ENCODE results near the gene SSBP4.
"Not testable (repeated sequence)": the region's sequence is repeated elsewhere in the genome, so short reads cannot be mapped to it uniquely, and the experiment has no call there.

SSBP4 gene

GRCh38 chr19:18396471-18397241, 22.5 kb upstream of the SSBP4 start:
- no peak for FAIRE-seq

- FAIRE-seq: no peak
These were observed 21.7 kb upstream of the SSBP4 start, which contains the start of gene LRRC25 for GRCh38 chr19:18397242-18398202. LRRC25 (minus strand) TSS chr19:18397622; CDS start chr19:18396963, 659 bp downstream.

- no peak for FAIRE-seq
These were observed 20.2 kb upstream of the SSBP4 start for GRCh38 chr19:18399008-18399407.

DNA sequence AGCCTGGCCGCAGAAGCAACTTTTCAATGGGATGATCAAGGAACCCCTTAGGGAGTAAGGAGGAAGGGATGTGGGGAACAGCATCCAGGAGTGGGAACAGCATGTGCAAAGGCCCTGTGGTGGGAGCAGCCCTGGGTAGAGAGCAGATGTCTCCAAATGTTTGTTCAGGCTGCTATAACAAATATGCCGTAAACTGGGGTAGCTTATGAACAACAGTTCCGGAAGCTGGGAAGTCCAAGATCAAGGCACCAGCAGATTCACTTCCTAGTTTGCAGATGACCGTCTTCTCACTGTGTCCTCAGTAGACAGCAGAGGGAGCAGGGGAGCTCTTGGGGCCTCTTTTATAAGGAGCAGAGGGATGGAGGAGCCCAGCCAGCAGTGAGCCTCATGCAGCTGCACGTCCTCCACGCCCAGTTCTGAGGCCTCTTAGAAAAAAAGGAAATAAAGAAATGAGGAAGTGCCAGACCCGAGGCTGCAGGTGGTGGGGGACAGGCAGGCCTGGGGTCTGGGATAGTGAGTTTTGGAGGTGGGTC, 17.6 kb upstream of the SSBP4 start:
- no peak for FAIRE-seq

- FAIRE-seq: not testable (repeated sequence)
These were observed 16.5 kb upstream of the SSBP4 start for GRCh38 chr19:18402455-18403248.

- not testable (repeated sequence) for FAIRE-seq
These were observed 13.4 kb upstream of the SSBP4 start for GRCh38 chr19:18405754-18406153.

GRCh38 chr19:18406749-18407148, 12.4 kb upstream of the SSBP4 start:
- FAIRE-seq: no peak

DNA sequence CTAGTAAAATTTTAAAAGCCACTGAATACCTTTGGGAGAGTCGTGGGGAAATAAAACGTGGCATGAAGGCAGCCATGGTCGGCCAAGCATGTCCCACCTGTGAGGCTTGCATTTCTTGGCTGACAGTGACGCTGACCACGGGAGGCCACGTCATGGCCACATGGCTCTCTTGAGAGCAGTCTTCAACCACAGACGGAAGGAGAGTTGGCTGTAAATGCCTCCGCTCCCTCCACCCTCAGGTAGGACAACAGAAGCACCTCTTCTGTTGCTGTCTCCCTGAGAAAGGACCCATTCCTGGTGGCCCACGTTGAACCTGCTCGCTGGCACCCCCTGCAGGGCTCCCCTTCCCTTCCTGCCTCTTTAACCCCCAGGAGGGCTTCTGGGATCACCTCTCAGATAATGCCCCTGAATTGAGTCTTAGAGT, 11.1 kb upstream of the SSBP4 start:
- FAIRE-seq: no peak

DNA sequence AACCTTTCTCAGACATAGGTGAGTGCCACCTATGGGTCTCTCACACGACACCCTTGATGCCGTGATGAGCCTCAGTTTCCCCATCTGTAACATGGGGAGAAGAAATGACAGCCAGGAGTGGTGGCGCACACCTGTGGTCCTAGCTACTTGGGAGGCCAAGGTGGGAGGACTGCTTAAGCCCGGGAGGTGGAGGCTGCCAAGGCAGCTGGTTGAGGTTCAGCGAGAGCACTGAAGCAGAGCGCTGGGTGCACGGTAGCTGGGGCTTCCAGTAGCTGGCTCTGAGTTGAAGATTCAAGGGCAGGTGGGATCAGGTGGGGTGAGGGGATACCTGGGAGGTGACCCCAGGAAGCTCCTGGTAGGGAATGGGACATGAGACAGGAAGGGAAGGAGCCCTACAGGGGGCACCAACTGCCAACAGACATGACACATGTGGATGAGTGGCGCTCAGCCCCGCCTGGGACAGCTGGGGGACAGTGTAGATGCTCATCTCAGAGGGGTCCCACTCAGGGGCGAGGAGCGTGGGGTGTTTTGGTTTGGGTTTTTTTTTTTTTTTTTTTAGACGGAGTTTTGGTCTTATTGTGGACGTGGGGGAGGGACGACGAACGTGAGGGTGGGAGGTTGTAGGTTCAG, 6.5 kb upstream of the SSBP4 start:
- FAIRE-seq: no peak

DNA sequence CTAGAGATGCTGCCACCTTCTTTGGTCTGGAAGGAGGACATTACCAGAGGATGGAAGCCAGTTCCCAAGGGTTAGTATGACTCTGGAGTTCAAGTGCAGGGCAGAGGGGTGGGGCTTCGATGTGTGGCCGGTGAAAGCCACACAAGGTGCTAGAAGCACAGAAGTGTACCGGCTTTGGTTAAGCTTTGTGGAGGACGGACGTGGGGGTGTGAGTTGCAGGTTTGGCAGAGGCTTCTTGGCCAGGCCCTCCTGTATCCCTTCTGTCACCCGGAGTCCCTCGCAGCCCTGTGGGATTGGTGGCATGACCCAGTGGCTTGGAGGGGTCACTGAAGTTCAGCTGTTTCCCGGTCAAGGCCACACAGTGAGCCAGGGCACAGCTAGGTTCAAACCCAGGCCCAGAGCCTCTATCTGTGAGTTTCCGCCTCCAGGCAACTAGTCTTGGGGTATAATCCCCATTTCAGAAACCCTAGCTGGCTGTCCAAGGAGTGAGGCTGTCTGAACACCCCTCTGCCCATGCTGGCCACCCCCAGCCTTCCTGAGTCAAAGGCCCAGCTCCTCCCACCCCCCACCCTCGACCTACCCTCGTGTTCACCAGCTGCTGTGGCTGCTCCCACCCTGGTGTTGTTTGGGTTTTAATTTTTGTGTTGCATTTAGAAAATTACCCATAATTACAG, 4.6 kb upstream of the SSBP4 start:
- no peak for FAIRE-seq

DNA sequence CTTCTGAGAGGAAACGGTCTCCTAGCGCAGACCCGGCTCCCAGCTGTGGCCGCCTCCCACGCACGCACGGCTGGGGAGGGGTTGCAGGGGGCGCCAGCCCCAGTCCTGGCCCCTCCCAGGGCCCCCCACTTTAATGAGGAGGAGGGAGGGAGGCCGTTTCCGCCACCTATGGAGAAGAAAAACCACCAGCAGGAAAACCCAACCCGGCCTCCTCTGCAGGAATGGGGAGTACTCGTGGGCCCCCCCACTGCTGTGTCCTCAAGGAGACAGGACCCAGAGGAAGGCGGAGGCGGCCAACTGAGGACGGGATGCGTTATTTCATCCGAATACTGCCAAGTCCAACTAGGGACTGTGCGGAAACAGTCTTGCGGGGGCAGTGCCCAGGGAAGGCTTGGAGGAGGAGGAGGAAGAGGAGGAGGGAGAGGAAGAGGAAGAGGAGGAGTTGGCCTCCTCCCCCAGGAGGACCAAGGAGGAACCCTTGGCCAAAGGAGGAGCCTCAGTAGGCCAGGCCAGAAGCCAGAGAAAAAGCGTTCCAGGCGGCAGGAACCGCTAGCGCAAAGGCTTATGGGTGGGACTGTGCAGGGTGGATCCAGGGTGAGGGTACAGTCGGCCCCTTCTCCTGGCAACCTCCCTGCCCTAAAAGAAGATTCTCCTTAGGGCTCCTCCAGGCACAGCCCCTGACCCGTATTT, 3.9 kb upstream of the SSBP4 start:
- FAIRE-seq: no peak

GRCh38 chr19:18416778-18417249, 2.4 kb upstream of the SSBP4 start:
- FAIRE-seq: no peak

GRCh38 chr19:18417250-18418028, 1.8 kb upstream of the SSBP4 start:
- no peak for FAIRE-seq

- FAIRE-seq: no peak
These were observed 1.1 kb upstream of the SSBP4 start for GRCh38 chr19:18418029-18418482.

DNA sequence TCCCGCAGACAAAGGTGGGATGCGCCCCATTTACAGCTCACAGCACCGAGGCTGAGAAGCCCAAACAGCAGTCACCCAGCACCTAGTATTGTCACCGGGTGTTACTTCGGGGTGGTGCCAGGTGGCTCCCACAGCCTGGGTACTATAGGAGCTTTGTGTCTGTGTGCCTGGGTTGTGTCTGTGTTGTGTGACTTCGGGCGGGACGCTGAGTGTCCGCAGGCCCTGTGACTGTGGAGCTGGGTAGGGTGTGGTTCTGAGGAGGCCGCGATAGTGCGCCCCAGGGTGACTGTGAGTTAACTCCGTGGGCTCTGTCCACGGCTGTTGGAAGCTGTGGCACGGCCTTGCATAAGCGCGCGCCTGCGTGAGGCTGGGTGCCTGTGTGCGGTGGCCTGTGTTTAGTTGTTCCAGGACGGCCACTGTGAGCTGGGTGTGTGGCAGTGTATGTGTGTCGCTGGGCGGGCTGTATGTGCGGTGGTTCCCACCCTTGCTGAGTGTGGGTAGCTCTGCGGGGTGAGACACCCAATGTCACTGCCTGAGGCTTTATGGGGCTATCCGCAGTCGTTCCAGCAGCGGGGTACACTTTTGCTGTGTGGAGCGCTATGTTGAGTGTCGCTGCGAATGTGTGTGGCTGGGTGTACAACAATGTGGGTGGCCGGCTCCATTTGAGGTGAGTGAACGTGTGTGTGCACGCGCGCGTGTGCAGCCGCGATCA, 559 bp upstream of the SSBP4 start:
- no peak for FAIRE-seq

DNA sequence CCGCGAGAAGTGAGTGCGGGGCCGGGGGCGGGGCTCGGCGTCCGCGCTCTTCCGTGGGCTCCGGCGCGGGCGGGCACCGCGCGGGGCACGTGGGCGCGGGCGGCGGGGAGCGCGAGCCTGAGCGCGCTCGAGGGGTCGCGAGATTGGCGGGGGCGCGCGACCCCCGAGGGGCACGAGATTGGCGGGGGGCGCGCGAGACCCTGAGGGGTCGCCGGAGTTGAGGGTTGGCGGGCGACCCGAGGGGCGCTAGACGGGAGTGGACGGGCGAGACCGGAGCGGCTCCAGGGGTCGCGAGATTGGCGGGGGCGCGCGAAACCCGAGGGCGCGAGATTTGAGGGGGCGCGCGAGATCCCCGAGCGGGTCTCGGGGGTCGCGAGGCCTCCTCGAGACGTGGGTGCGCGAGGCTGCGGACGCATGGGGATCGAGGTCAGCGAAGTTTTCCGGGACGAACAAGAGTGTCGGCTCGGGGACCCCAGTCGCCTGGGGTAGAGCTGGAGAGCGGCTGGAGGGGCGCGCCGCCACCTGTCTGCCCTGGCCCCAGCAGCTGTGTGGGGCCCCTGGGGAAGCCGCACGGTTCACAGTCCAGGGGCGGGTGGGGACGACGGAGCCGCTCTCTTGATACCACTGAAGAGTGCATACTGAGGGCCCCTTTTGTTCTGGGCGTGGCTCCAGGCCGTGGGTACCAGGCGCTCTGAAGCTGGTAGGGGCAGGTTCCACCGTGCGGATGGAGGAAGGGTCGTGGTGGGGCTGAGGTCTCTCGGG, 682 bp downstream of the SSBP4 start:
- no peak for FAIRE-seq

- no peak for FAIRE-seq
These were observed 1.7 kb downstream of the SSBP4 start for GRCh38 chr19:18420930-18421329.

DNA sequence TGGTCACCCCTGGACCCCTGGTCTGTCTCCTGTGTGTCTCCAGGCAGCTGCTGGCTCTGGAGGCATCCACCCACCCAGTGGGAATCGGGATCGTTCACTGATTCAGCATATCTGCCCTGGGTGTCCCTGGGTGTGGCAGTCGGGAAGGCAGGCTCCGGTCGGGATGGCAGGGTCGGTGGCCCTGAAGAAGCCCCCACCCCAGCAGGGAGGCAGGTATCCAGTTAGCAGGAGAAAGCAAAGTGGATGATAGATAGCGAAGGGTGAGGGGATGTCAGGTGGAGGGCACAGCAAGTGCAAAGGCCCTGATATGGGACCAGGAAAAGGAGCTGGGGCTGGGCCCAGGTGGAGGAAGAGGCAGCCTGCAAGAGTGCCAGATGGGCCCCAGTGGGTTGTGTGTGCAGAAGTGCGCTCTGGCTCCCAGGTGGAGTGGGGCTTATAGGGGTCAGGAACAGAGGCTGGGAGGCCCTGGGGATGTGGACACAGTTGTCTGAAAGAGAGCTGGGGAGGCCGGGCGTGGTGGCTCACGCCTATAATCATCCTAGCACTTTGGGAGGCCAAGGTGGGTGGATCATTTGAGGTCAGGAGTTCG, 2.3 kb downstream of the SSBP4 start:
- no peak for FAIRE-seq
